ENCODE measurements around the gene KCTD4.

The KCTD4 gene

DNA sequence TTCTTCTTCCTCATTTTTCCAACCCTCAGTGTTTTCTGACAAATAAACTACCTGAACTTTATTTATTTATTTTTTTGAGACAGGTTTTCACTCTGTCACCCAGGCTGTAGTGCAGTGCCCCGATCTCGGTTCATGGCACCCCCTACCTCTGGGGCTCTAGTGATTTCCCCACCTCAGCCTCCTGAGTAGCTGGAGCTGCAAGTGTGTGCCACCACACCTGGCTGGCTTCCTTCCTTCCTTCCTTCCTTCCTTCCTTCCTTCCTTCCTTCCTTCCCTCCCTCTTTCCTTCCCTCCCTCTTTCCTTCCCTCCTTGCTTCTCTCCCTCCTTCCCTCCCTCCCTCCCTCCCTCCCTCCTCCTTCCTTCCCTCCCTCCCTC is 32.3 kb downstream of the KCTD4 start:
- DNase-seq = no peak

DNA sequence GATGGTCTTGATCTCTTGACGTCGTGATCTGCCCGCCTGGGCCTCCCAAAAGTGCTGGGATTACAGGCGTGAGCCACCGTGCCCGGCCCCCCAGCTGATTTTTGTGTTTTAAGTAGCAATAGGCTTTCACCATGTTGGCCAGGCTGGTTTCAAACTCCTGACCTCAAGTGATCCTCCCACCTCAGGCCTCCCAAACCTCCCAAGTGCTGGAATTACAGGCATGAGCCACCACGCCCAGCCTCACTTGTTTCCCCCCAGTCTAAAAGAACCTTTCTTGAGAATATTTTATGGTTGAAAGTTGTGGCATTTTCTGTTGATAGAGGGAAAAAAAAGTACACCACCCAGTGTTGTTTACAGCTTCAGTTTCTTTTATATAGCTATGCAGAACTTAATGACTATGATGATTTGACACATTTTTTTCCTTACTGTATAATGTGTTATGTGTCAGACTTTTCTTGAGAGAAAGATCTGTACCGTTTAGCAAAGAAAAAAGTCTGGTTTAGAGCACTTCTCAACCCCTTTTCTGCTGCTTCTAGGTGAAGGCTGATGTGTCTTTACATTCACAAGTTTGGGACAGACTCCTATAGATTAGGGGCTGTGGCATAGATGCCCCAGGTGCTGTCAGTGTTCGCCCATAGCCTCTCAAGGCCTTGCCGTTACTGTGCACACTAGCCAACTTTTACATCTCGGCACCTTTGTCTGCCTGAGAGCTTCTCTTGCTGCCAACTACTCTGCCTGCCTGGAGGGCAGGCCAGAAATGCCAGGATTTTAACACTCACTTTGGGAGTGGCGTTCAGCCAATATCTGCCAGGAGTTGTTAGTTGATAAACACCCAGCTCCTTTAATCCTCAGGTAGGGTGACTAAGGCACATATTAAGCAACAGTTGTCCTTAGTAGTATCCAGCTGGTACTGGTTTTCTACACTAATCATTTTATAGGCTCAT is 33.0 kb downstream of the KCTD4 start:
- DNase-seq = no peak

DNA sequence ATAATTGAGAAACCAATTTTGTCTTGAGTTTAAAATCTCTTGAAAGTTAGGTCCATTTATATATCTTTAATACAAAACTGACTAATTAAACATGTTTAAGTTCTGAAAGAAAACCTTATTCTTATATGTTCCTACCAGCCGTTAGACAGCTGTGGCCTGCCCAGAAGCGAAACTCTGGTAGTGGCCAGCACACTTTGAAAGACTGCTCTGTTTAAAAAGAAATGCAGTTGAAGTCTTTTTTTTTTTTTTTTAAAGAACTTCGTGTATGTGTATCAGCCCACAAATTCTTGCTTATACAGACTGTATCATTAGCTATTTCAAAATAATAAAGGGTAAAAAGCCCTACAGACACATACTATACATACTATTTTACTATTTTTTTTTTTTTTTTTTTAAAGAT is 34.0 kb downstream of the KCTD4 start:
- DNase-seq = no peak

DNA sequence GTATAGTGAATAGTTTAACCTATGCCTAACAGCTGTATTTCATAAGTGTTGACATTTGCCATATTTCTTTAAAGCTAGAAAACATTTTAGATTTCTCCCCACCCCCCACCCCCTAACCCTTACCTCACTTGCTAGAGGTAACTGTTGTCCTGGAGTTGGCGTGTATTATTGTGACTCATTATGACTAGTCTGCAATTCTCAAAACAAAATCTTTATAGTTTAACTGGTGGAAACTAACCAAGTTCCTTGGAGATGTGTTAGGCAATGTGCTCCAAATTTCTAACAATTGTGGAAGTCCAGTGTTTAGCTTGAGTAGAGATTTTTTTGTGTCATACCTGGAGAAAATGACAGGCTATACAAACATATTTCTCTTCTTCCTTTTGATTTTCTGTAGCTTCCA is 38.0 kb downstream of the KCTD4 start:
- peak; percentile 78 for DNase-seq

DNA sequence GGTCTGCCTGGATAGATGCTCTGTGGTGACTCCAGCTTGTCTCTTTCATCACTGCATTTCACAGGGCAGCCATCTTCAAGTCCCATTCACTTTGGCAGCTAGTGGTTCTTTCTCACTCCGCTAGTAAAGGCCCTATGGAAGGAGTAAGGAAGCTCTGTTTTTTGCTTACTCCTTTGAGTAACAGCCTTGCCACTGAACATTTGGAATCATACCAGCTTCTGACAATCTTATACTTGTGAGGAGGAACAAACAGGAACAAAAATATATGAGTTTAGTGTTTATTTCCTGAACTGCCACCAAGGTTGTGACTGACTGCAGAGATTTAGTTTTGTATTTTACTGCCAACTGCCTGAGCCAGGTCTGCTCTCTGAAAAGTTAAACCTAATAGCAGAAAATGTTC is 38.7 kb downstream of the KCTD4 start:
- DNase-seq = no peak

DNA sequence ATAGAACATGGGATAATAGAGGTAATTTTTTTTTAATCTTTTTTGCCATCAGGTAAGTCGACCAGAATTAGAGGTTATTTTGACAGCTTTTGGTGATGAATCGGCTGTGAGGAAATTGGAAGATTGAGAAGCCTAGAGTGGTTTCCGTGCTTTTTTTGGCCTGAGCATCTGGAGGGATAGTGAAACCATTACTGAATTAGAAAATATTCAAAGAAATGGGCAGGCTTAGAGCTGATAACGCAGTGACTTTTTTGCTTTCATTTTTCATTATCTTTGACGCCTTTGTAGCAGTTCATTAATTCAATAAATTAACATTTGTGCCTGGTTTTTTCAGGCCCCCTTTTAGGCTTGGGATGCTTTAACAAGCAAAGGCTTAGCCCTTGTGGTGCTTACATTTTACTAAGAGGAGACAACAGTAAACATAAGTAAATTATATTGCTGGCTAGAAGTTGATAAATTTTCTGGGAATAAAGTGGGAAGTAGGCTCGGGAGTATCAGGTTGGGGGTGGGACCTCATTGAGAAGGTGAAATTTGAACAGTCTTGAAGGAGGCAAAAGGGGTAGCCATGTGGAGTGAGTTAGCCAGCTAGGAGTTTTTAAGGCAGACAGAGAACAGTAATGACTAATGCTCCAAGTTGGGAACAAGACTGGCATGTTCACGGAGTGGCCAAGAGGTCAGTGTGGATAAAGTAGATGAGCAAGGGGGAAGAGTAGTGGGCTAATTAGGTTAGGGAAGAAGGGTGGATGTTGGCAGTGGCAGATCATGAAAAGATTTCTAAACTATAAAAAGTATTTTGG is 44.1 kb downstream of the KCTD4 start:
- DNase-seq = no peak

DNA sequence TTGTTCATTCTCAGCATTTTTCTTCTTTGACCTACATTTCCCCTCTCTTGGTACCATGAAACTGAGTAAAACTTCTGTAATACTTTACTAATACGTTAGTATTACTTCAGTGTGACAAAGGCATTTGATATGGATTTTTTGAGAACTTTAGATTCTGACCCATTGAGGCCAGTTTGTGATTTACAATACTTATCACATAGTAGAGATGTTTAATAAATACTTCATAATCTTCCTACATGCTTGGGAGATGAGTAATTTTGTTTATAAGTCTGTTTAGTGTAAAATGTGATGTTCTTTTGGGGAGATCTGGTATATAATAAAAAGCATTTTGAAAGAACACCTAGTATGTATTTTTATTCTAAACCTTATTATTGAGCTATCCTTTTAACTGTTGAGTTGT is 50.9 kb downstream of the KCTD4 start:
- DNase-seq = peak; percentile 29

DNA sequence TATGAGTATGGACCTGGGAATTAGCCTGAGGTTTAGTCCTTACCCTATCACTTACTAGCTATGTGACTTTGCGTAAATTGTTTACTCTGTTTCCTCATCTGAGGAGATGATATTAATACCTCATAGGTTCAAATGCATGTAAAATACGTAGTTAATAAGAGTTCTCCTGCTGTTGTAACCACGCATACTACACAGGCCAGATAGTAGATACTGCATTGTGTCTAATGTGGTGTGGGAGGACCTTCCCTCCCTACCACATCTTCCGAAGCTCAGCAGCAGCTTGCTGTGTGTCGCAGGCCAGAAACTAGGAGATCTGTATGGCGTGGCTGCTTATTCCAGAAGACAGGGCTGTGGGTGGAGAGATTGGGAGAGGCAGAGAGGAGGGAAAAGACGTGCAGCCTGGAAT is 57.5 kb downstream of the KCTD4 start:
- DNase-seq = no peak
